ENCODE results near the gene TUT4. TPM values are rescaled to one million over a fixed set of nuclear protein-coding genes. Genes with fewer than 3 reads are reported as not detected.

The TUT4 gene
- total RNA-seq, 1 donor, result 44.2 TPM

DNA sequence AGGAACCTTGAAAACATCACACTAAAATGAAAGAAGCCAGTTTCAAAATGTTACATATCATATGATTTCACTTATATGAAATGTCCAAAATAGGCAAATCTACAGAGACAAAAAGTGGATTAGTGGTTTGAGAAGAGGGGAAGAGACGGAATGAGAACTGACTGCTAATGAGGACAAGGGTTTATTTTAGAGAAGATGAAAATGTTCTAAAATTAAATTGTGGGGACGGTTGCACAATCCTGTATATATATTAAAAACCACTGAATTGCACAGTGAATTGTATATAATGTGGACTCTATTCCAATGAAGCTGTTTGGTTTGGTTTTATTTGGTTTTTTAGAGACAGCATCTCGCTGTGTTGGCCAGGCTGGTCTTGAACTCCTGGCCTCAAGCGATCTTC is 112.9 kb downstream of the TUT4 start:
- H3K4me3 ChIP-seq (ENCODE audit: insufficient read depth, low read length), result no peak overlapping the region
- H3K9me3 ChIP-seq (ENCODE audit: low read depth, low read length), result no peaks in the 10 kb centered on the region
- TF ChIP-seq, protein P1, sequence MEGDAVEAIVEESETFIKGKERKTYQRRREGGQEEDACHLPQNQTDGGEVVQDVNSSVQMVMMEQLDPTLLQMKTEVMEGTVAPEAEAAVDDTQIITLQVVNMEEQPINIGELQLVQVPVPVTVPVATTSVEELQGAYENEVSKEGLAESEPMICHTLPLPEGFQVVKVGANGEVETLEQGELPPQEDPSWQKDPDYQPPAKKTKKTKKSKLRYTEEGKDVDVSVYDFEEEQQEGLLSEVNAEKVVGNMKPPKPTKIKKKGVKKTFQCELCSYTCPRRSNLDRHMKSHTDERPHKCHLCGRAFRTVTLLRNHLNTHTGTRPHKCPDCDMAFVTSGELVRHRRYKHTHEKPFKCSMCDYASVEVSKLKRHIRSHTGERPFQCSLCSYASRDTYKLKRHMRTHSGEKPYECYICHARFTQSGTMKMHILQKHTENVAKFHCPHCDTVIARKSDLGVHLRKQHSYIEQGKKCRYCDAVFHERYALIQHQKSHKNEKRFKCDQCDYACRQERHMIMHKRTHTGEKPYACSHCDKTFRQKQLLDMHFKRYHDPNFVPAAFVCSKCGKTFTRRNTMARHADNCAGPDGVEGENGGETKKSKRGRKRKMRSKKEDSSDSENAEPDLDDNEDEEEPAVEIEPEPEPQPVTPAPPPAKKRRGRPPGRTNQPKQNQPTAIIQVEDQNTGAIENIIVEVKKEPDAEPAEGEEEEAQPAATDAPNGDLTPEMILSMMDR (IDR thresholded peaks at IDR 0.05; ENCODE audit: extremely low read depth, low read depth, low read length), result no peak
- no peaks in the 10 kb centered on the region for H3K4me1 ChIP-seq (ENCODE audit: insufficient read depth, low read length)
- no peak for DNase-seq (ENCODE audit: insufficient read length, low spot score, missing footprints)
- H3K27me3 ChIP-seq (ENCODE audit: insufficient read depth, low read length), result no peaks in the 10 kb centered on the region
- no peak overlapping the region for H2AFZ ChIP-seq (ENCODE audit: low read length)
- H3K79me2 ChIP-seq (ENCODE audit: insufficient read depth, low read length), result no peaks in the 10 kb centered on the region
- H3K4me2 ChIP-seq (ENCODE audit: insufficient read depth, low read length), result no peak overlapping the region
- H3K27ac ChIP-seq (ENCODE audit: low read depth, low read length), result no peak overlapping the region
- no peaks in the 10 kb centered on the region for H4K20me1 ChIP-seq (ENCODE audit: insufficient read depth, low read length)
- peaks cover 25% of the 10 kb centered on the region for H3K36me3 ChIP-seq (ENCODE audit: insufficient read depth, low read length)

DNA sequence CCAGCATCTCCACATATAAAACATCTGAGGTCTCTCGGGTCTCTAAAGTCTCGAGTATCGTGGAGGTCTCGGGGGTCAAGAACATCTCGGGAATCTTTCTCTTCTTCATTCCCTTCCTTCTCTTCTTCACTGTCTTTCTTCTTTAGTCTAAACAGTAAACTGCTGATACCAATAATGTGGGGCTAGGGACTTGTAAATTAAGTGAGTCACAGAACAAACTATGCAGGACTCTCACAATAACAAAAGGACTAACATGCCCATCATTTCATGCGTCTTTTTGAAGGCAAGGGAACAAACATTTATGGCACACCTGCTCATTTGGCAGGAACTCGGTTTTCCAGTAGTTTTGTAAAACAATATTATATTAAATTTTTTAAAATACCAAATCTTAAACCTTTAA is 116.1 kb downstream of the TUT4 start:
- H3K79me2 ChIP-seq (ENCODE audit: insufficient read depth, low read length), result no peaks in the 10 kb centered on the region
- H3K9me3 ChIP-seq (ENCODE audit: low read depth, low read length), result no peaks in the 10 kb centered on the region
- peaks cover 26% of the 10 kb centered on the region for H3K36me3 ChIP-seq (ENCODE audit: insufficient read depth, low read length)
- no peak overlapping the region for H3K4me3 ChIP-seq (ENCODE audit: insufficient read depth, low read length)
- no peak overlapping the region for H2AFZ ChIP-seq (ENCODE audit: low read length)
- H4K20me1 ChIP-seq (ENCODE audit: insufficient read depth, low read length), result no peaks in the 10 kb centered on the region
- TF ChIP-seq, protein P1 (IDR thresholded peaks at IDR 0.05; ENCODE audit: extremely low read depth, low read depth, low read length), result no peak
- no peaks in the 10 kb centered on the region for H3K4me1 ChIP-seq (ENCODE audit: insufficient read depth, low read length)
- no peaks in the 10 kb centered on the region for H3K27me3 ChIP-seq (ENCODE audit: insufficient read depth, low read length)
- DNase-seq (ENCODE audit: insufficient read length, low spot score, missing footprints), result peak; percentile 8
- no peak overlapping the region for H3K27ac ChIP-seq (ENCODE audit: low read depth, low read length)
- no peak overlapping the region for H3K4me2 ChIP-seq (ENCODE audit: insufficient read depth, low read length)

DNA sequence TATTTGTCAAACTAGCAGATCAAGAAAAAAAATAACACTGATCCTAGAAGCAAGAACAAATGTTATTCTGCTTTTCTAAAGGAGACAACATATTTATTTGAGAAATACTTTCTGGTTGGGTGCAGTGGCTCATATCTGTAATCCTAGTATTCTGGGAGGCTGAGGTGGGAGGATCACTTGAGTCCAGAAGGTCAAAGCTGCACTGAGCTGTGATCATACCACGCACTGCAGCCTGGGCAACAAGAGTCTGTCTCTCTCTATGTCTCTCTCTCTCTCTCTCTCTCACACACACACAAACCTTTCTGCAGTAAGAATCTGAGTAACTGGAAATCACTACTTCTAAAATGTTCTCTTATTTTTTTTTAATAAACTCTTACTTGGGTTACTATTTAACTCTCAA is 117.2 kb downstream of the TUT4 start:
- Histone ChIP-seq H3K4me2 (ENCODE audit: insufficient read depth, low read length) (no peak overlapping the region), H4K20me1 (ENCODE audit: insufficient read depth, low read length) (no peaks in the 10 kb centered on the region), H3K79me2 (ENCODE audit: insufficient read depth, low read length) (no peaks in the 10 kb centered on the region), H2AFZ (ENCODE audit: low read length) (no peak overlapping the region), H3K27me3 (ENCODE audit: insufficient read depth, low read length) (no peaks in the 10 kb centered on the region), H3K27ac (ENCODE audit: low read depth, low read length) (no peak overlapping the region), H3K4me3 (ENCODE audit: insufficient read depth, low read length) (no peak overlapping the region), H3K36me3 (ENCODE audit: insufficient read depth, low read length) (peaks cover 33% of the 10 kb centered on the region), H3K9me3 (ENCODE audit: low read depth, low read length) (no peaks in the 10 kb centered on the region), H3K4me1 (ENCODE audit: insufficient read depth, low read length) (no peaks in the 10 kb centered on the region)
- TF ChIP-seq, protein P1 (IDR thresholded peaks at IDR 0.05; ENCODE audit: extremely low read depth, low read depth, low read length), result no peak
- no peak for DNase-seq (ENCODE audit: insufficient read length, low spot score, missing footprints)

DNA sequence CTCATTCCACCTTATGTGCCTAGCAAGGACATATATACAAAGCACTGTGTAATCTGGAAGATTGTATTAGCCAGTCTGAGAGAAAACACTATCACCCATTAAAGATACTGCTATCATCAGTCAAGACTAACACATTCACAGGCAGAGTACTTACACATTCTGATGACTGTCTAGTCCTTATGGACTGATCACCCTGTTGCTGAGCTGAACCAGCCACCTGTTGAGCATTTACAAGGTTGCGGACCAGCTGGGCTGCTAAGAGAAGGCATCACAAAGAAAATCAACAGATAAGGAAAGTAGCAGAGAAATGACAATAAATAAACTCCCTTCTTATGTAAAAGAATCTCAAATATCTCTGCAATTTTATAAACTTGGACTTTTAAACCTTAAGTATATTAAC is 117.7 kb downstream of the TUT4 start:
- Histone ChIP-seq H3K4me3 (ENCODE audit: insufficient read depth, low read length) (no peak overlapping the region), H3K27me3 (ENCODE audit: insufficient read depth, low read length) (no peaks in the 10 kb centered on the region), H4K20me1 (ENCODE audit: insufficient read depth, low read length) (no peaks in the 10 kb centered on the region), H2AFZ (ENCODE audit: low read length) (no peak overlapping the region), H3K79me2 (ENCODE audit: insufficient read depth, low read length) (no peaks in the 10 kb centered on the region), H3K9me3 (ENCODE audit: low read depth, low read length) (no peaks in the 10 kb centered on the region), H3K4me1 (ENCODE audit: insufficient read depth, low read length) (no peaks in the 10 kb centered on the region), H3K36me3 (ENCODE audit: insufficient read depth, low read length) (peaks cover 34% of the 10 kb centered on the region), H3K4me2 (ENCODE audit: insufficient read depth, low read length) (no peak overlapping the region), H3K27ac (ENCODE audit: low read depth, low read length) (no peak overlapping the region)
- TF ChIP-seq, protein P1 (IDR thresholded peaks at IDR 0.05; ENCODE audit: extremely low read depth, low read depth, low read length), result no peak
- DNase-seq (ENCODE audit: insufficient read length, low spot score, missing footprints), result no peak
